Measurements from ENCODE around the gene EIF4E.
"Not testable (repeated sequence)": the region's sequence is repeated elsewhere in the genome, so short reads cannot be mapped to it uniquely, and the experiment has no call there.

Gene EIF4E

DNA sequence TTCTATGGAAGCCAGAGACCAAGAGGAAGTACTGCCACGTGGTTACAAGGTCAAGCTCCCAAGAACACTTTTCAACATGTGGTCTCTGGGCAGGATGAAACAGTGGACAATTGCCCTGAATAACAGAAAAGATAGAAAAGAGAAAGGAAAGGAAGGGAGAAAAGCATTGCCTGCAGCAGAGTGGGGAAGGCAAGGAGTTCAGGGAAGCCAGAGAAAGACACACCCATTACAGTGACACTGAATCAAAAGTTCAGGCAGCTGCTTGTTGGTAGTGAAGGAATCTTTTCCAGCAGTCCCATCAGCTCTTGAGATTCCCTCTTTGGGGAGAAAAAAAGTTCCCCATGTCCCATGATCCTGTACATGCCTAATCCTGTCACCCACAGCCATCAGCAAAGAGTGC, 80.5 kb downstream of the EIF4E start:
- TF ChIP-seq ZFX (IDR thresholded peaks at IDR 0.05; ENCODE audit: borderline replicate concordance), result no peak
- TF ChIP-seq, protein P1, sequence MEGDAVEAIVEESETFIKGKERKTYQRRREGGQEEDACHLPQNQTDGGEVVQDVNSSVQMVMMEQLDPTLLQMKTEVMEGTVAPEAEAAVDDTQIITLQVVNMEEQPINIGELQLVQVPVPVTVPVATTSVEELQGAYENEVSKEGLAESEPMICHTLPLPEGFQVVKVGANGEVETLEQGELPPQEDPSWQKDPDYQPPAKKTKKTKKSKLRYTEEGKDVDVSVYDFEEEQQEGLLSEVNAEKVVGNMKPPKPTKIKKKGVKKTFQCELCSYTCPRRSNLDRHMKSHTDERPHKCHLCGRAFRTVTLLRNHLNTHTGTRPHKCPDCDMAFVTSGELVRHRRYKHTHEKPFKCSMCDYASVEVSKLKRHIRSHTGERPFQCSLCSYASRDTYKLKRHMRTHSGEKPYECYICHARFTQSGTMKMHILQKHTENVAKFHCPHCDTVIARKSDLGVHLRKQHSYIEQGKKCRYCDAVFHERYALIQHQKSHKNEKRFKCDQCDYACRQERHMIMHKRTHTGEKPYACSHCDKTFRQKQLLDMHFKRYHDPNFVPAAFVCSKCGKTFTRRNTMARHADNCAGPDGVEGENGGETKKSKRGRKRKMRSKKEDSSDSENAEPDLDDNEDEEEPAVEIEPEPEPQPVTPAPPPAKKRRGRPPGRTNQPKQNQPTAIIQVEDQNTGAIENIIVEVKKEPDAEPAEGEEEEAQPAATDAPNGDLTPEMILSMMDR (IDR thresholded peaks at IDR 0.05), result no peak
- no peak overlapping the region for H3K27ac ChIP-seq

DNA sequence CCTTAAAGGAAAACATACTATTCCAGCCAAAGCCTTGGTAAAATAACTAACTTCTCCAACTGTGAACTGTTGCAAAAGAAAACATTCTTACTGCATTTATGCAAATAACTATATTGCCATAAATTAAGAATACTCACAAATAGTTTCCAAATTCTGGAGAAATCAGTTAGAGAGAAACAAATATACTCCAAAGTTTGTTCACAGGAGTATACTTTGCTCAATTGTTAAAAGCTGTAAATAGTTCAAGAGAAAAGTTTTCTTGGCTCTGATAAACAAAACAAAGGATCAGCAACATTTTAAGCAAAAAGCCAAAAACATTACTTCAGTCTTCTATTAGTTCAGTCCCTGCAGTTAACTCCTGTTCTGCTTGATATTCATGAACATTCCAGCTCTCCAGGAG, 83.0 kb downstream of the EIF4E start:
- H3K27ac ChIP-seq, result no peak overlapping the region
- TF ChIP-seq ZFX (IDR thresholded peaks at IDR 0.05; ENCODE audit: borderline replicate concordance), result no peak
- TF ChIP-seq, protein P1 (IDR thresholded peaks at IDR 0.05), result no peak

DNA sequence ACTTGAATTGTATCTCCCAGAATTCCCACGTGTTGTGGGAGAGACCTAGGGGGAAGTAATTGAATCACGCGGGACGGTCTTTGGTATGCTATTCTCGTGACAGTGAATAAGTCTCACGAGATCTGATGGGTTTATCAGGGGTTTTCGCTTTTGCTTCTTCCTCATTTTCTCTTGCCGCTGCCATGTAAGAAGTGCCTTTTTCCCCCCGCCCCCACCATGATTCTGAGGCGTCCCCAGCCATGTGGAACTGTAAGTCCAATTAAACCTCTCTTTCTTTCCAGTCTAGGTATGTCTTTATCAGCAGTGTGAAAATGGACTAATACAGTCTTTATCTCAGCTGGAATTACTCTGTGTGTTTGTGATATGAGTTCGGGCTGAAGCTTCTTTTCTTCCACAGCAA, 86.0 kb downstream of the EIF4E start:
- H3K27ac ChIP-seq, result not testable (repeated sequence)

DNA sequence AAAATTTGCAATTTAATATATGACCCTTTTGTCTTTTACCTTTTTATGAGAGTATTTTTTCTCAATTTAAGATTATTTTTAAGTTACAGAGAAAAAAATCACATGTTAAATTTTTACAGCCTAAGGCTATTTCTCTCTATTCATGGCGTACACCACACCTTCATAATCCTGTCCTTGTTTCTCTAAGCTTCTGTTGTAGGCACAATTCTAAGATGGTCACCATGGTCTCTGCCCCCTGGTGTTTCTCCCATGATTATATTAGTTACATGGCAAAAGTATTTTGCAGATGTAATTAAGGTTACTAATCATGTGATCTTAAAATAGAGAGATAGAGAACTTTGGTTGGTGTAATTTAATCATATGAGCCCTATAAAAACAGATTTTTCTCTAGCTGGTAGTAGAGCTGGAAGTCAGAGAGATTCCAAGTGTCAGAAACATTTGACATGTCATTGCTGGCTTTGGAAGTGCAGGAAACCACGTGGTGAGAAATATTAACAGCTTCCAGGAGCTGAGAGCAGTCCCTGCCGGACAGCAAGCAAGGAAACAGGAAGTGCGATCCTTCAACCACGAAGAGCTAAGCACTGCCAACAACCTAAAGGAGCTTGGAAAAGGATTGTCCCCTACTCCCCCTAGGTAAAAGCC, 89.8 kb downstream of the EIF4E start:
- H3K27ac ChIP-seq, result no peak overlapping the region
- TF ChIP-seq, protein P1 (IDR thresholded peaks at IDR 0.05), result no peak
- TF ChIP-seq ZFX (IDR thresholded peaks at IDR 0.05; ENCODE audit: borderline replicate concordance), result no peak

DNA sequence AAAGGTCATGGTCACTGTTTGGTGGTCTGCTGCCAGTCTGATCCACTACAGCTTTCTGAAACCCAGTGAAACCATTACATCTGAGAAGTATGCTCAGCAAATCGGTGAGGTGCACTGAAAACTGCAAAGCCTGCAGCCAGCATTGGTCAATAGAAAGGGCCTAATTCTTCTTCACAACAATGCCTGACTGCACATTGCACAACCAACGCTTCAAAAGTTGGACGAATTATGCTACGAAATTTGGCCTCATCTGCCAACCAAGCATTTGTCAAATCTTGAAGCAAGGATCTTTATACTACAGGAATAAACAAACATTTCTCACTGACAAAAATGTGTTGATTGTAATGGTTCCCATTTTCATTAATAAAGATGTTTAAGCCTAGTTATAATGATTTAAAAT, 90.4 kb downstream of the EIF4E start:
- H3K27ac ChIP-seq, result no peak overlapping the region
- TF ChIP-seq ZFX (IDR thresholded peaks at IDR 0.05; ENCODE audit: borderline replicate concordance), result no peak
- TF ChIP-seq, protein P1 (IDR thresholded peaks at IDR 0.05), result no peak

DNA sequence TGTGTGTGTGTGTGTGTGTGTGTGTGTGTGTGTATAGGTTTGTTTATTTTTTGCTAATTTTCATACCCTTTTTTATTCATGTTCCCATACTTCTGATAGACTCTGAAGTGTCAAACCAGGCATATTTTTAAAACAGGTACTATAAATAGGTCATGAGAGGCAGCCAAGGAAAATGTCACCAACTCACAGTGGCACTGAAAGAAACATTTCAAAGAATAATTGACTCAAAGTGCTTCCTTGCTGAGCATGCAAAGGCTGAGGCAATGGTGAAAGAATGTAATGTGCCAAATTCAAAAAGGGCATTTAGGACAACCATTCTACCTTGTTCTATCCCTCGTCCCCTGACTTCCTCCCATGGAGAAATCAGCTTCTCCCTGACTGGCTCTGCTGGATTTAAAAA, 95.5 kb downstream of the EIF4E start:
- TF ChIP-seq, protein P1 (IDR thresholded peaks at IDR 0.05), result no peak
- TF ChIP-seq ZFX (IDR thresholded peaks at IDR 0.05; ENCODE audit: borderline replicate concordance), result no peak
- no peak overlapping the region for H3K27ac ChIP-seq

DNA sequence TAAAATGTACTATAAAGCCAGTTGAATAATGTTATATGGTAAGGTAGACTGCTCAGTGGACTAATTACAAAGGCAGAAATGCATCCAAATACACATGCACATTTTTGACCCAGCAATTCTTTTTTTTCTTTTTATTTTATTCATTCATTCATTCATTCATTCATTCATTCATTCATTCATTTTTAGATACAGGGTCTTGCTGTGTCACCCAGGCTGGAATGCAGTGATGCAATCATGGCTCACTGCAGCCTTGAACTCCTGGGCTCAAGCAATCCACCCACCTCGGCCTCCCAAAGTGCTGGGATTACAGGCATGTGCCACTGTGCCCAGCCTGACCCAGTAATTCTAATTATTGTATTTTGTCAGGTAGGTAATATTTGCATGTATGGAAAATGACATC, 97.9 kb downstream of the EIF4E start:
- not testable (repeated sequence) for H3K27ac ChIP-seq
